ENCODE data around the gene ITPKB.

Gene ITPKB

GRCh38 chr1:226698659-226699058 lies 40.4 kb downstream of the ITPKB start:
- DNase-seq: no peak
- H3K36me3 ChIP-seq: no peaks in the 10 kb centered on the region
- no peaks in the 10 kb centered on the region for H3K9me3 ChIP-seq (ENCODE audit: severe bottlenecking)
- no peak overlapping the region for H3K4me3 ChIP-seq (ENCODE audit: low read depth, low read length)
- no peak for TF ChIP-seq CTCF (IDR thresholded peaks at IDR 0.05; ENCODE audit: low read depth, low read length)
- no peak overlapping the region for H3K27ac ChIP-seq
- no peaks in the 10 kb centered on the region for H3K27me3 ChIP-seq (ENCODE audit: insufficient read depth, low read depth, severe bottlenecking)

DNA sequence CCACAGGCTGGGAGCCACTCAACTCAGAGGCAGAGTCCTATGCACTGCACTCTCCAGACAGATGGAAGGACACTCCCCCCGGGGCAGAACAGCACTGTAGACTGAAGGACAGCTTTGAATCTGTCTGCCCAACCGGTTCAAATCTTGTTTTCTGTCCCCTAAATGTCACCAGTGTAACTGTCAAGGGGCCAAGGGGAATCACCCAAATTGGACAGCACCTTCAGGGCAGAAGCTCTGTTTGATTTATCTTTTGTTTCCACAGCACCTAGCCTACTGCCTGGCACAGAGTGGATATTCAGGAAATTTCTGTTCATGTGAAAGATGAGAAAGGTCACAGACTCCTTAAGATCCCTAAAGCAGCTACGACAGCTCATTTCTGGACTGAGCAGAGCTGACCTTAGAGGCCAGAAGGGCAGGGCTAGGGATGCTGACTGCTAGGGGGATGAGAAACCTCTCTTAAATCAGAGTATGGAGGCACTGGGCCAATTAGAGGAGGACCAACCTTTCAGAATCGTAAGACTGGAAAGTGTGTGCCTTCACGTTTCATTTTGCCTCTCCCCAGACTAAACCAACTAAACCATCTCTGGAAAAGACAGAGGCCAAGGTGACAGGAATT lies 41.0 kb downstream of the ITPKB start:
- Histone ChIP-seq H3K27ac (no peak overlapping the region), H3K9me3 (ENCODE audit: severe bottlenecking) (no peaks in the 10 kb centered on the region), H3K36me3 (no peaks in the 10 kb centered on the region), H3K27me3 (ENCODE audit: insufficient read depth, low read depth, severe bottlenecking) (no peaks in the 10 kb centered on the region), H3K4me3 (ENCODE audit: low read depth, low read length) (no peak overlapping the region)
- DNase-seq: no peak
- TF ChIP-seq CTCF (IDR thresholded peaks at IDR 0.05; ENCODE audit: low read depth, low read length): no peak

DNA sequence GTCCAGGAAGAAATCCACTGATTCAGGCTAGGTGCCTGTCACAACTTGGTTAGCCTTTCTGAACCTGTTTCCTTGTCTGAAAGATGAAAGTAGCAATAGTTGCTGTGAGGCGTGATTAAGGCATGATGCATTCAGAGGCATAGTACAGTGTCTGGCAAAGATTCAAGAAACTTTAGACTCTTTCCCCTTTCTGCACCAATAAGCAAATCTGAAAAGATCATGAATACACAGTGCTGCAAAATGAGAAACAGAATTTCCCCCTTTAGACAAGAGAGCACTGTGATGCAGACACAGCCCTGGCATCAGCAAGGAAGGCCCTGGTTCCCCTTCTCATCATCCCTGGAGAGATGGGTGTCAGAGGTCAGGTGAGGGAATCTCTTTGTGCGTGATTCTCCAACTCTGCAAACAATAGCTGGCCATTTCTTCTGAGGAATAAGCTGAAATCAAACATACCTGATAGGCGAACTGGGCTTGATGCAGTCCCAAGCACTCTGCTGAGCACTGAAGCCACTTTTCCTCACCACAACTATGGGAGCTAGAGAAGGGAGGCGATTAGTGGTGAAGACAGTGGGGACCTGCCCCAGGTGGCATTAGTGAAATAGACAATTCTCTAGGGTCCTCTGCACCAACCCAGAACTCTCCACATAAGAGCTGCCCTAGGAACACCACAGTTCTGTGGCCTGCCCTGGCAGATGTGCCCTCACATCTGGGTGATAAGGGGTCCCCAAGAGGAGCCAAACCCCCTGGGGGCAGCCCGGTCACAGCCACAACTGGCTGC lies 41.7 kb downstream of the ITPKB start:
- Histone ChIP-seq H3K4me3 (ENCODE audit: low read depth, low read length) (no peak overlapping the region), H3K27me3 (ENCODE audit: insufficient read depth, low read depth, severe bottlenecking) (no peaks in the 10 kb centered on the region), H3K36me3 (no peaks in the 10 kb centered on the region), H3K27ac (no peak overlapping the region), H3K9me3 (ENCODE audit: severe bottlenecking) (no peaks in the 10 kb centered on the region)
- DNase-seq: no peak
- TF ChIP-seq CTCF (IDR thresholded peaks at IDR 0.05; ENCODE audit: low read depth, low read length): no peak

DNA sequence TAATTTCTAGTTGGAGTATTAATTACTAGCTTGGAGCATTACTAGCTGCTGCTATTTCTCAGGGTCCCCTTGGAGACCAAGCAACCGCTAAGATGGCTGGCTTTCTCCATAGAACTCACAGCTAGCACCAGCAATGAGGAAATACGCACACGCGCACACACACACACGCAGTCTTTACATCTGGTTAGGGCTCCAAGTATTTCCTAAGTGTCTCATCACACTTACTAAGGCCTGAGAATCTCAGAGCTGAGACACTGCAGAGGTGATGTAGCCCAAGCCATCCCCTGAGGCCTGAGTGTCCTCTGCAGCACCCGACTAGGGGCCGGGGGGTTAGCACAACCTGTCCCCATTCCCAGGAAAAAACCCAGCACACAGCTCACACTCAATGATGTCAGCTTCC lies 42.5 kb downstream of the ITPKB start:
- no peaks in the 10 kb centered on the region for H3K36me3 ChIP-seq
- no peak for TF ChIP-seq CTCF (IDR thresholded peaks at IDR 0.05; ENCODE audit: low read depth, low read length)
- H3K27me3 ChIP-seq (ENCODE audit: insufficient read depth, low read depth, severe bottlenecking): no peaks in the 10 kb centered on the region
- H3K4me3 ChIP-seq (ENCODE audit: low read depth, low read length): no peak overlapping the region
- H3K27ac ChIP-seq: no peak overlapping the region
- no peaks in the 10 kb centered on the region for H3K9me3 ChIP-seq (ENCODE audit: severe bottlenecking)
- no peak for DNase-seq

GRCh38 chr1:226695335-226695900 lies 43.7 kb downstream of the ITPKB start:
- H3K36me3 ChIP-seq: no peaks in the 10 kb centered on the region
- H3K4me3 ChIP-seq (ENCODE audit: low read depth, low read length): no peak overlapping the region
- no peaks in the 10 kb centered on the region for H3K9me3 ChIP-seq (ENCODE audit: severe bottlenecking)
- no peak overlapping the region for H3K27ac ChIP-seq
- no peak for TF ChIP-seq CTCF (IDR thresholded peaks at IDR 0.05; ENCODE audit: low read depth, low read length)
- no peak for DNase-seq
- no peaks in the 10 kb centered on the region for H3K27me3 ChIP-seq (ENCODE audit: insufficient read depth, low read depth, severe bottlenecking)

All from WERI-Rb-1 (cell line).